CD4-positive, alpha-beta T cell treated with Interleukin-10 for 1 hour (primary cell): ENCODE results near the gene CAMTA1.

Source experiments
- DNase-seq: peaks from one replicate; pipeline ENCODE4 v3.0.0-alpha.2; 2020

Gene CAMTA1

DNA sequence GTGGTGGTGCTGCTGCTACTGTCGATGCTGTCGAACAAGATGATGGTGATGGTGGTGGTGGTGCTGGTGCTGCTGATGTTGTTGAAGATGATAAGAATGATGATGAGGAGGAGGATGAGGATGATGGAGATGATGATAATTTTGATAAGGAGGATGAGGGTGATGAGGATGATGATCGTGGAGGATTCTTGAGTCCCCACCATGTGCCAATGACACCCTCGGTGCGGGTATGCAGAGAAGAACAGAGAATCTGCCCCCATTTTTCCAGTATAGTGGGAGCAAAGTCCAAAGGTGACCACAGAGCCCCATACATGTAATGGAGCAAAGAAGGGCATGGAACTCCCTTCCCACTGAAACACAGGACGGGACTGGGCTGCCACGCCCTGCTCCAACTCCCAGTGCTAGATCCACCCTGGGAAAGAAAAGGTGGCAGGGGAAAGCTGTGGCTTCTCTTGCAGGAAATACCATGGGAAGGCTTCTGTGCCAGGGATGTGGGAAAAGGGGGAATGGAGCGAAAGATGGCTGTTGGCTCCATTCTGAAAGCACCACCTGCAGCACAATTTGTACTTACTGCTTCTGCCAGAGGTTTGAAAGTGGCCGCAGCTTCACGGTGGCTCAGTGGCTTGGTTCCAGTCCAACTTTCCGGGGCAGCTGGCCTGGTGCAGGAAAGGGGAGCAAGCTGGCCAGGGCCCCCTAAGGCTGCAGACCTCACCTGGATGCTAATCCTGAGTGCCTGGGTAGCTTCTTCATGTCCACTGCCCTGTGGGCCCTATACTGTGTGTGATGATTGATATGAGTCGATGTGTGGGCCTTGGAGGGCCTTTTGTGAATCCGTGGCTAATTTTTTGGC, 598.6 kb downstream of the CAMTA1 start:
- DNase-seq = no peak

DNA sequence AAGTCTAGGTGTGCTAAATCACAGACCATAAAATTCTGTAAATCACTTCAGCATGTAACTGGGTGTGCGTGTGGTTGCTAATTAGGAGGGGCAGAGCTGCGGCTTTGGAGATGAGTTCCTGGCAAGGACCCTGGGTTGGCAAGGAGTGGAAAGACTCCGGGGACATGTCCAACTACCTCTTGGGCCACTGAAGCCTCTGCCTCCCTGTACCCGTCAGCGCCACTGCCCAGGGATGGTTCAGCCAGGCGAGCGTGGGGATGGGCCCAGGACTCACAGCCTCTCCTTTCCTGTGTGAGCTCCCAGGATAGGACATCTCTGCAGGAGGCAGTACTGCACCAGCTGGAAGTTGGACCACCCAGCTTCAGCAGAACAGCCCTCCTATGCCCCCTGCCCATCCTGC, 599.4 kb downstream of the CAMTA1 start:
- no peak for DNase-seq

- no peak for DNase-seq
These were observed 600.4 kb downstream of the CAMTA1 start for GRCh38 chr1:7385471-7386225.

DNA sequence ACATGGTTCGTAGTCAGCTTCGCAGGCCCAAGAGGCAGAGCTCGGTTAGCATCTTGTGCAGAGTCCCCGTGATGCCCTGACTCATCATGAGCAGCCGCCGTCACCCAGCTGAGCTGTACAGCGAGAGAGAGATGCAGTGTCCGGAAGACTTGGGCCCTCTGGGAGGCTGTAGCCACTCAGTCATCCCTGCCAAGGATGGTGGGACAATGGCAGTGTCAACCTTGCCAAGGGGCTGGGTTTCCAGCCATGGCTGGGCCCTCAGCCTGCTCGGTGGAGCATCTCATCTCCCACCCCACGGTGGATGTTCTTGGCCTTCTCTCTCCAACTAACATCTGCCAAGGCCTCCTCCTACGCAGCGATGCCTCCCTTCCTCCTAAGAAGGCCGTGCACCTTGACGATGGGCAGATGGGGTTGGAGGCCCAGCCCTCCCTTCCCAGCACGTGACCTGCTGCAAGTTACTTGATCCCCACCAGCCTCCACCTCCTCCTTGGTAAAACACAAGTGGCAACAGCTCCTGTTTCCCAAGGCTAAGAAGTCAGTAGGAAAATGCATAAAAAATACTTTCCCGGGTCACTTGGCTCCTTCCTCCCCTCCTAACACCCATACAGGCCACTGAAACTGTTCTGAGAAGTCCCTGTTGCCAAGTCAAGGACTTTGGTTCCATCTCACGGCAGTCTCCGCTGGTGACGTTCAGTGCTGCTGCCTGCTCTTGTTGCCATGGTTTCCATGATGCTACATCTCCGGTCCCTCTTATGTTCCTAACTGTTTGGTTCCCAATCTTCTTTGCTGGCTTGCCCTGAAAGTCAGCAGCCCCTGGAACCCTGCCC, 601.2 kb downstream of the CAMTA1 start:
- no peak for DNase-seq

GRCh38 chr1:7387053-7387927, 602.0 kb downstream of the CAMTA1 start:
- no peak for DNase-seq

GRCh38 chr1:7388141-7388487, 602.9 kb downstream of the CAMTA1 start:
- DNase-seq = no peak

- DNase-seq = no peak
These were observed 603.4 kb downstream of the CAMTA1 start for GRCh38 chr1:7388488-7389185.

- DNase-seq = no peak
These were observed 604.1 kb downstream of the CAMTA1 start for GRCh38 chr1:7389201-7389905.

DNA sequence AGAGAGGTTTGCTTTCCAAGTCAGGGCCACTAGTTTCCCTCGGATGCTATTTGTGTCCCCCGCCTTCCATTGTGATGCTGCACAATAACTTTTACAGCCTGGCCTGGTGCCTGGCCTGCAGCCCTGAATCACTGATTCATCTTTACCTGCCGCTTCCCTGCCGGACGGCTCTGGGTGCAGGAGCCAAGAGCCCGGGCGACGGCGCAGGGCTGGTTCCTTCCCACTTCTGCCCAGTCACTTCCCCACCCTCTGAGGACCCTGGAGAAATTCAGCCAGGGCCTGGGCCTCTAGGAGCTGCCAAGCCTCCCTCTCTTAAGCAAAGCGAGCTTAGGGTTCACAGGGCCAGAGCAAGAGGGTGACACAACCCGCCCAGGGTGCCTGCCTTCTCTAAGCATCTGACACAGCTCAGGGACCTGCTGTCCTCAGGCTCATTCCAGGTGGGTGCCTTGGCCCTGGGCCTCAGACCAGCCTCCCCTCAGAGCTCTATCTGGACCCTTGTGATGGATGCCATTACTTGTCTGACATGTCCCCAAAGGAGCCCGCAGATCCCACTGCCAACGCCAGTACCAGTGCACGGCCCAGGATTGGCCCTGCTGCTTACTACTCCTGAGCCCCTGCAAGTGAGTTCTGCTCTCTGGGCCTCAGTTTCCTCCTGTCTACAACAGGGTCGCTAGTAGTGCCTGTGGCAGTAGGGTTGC, 604.8 kb downstream of the CAMTA1 start:
- no peak for DNase-seq

GRCh38 chr1:7390604-7391000, 605.3 kb downstream of the CAMTA1 start:
- no peak for DNase-seq

- no peak for DNase-seq
These were observed 607.9 kb downstream of the CAMTA1 start for GRCh38 chr1:7393136-7393535.

GRCh38 chr1:7395251-7395650, 610.0 kb downstream of the CAMTA1 start:
- no peak for DNase-seq

DNA sequence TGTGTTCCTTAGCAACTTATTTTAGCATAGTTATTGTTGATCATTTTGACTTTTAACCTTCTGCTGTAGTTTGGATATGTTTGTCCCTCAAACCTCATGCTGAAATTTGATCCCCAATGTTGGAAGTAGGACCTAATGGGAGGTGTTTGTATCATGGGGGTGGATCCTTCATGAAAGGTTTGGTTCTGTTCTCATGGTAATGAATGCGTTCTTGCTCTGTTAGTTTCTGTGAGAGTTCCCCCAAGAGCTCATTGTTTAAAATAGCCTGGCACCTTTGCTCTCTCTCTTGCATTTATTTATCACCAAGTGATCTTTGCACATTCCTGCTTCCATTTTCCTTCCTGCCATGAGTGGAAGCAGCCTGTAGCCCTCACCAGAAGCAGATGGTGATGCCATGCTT, 613.7 kb downstream of the CAMTA1 start:
- DNase-seq = no peak

DNA sequence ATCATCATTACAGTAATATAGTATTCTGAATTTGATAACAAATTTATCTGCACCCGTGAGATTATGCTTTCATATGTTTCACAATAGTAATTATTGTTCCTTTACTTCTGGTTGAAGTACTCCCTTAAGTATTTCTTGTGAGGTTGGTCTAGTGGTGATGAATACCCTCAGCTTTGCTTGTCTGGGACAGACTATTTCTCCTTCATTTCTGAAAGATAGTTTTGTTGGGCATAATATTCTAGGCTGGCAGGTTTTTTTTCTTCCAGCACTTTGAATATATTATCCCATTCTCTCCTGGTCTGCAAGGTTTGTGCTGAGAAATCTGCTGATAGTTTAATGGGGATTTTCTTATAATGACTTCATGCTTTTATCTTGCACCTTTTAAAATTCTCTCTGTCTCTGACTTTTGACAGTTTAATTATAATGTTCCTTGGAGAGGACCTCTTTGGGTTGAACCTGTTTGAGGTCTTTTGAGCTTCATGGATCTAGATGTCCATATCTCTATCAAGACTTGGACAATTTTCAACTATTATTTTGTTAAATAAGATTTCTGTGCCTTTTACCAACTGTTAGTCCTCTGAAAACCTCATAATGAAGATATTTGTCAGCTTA, 614.4 kb downstream of the CAMTA1 start:
- no peak for DNase-seq

DNA sequence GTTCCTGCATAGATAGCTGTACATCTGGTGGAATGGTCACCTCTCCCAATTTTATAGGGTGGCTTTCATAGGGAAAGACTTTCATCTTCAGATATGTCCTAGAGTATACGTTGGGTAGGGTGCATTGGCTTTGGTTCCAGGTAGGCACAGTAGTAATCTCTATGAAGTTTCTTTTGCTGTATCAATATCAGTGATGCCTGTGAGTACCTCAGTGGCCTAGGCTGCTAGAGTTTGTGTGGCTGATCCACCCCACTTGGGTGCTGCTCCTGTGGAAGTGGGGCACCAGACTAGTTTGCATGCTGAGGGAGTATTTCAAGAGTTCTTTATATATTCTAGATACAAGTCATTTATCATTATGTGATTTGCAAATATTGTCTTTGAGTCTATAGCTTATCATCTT, 615.3 kb downstream of the CAMTA1 start:
- DNase-seq = no peak

GRCh38 chr1:7401814-7402547, 616.7 kb downstream of the CAMTA1 start:
- DNase-seq = no peak

DNA sequence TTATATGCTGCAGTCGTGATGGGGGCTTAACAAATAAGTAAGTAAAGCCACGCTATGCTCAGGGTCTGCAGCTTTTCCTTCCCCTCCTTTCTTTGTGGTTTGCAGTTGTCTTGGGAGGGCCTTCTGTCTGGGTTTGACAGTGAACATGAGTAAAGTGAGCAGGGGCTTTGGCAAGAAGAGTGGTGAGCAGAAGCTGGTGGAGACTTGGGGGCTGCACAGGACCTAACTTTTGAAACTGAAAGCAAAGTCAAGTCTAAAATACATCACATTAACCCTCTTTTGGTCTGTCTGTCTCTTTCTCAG, 617.2 kb downstream of the CAMTA1 start:
- no peak for DNase-seq

DNA sequence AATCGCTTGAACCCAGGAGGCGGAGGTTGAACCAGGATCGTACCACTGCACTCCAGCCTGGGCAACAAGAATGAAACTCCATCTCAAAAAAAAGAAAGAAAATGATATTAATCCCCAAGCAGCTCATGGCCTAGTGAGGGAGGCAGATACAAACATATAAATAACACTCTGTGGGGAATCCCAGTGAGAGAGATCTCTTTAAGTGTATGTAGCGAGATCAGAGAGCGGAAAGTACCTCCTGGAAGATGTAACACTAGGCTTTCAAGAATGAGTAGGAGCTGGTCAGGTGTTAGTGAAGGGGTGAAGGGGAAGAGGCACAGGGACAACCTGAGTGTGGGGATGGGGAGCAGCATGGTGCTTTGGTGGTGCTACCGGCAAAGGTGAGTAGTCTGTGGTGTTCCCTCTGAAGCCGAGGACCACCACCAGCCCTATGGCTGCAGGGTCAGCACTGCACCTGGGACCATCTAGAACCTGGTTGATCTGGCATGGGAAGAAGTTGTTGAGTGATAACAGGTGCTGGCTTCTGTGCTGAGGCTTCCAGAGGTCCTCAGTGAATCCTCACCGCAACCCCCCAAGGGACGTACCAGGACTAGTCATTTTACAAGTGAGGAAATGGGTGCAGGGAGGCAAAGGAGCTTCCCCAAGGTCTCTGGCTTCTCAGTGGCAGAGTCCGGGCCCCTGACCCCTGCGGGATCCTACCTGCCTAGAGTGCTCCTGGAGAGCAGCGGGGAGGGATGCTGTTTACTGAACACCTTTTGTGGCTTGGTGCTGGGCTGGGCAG, 618.2 kb downstream of the CAMTA1 start:
- DNase-seq = no peak
